Upper lobe of left lung (tissue), 4 donors: ENCODE measurements around the gene ACTBL2.

Experiments
- POLR2A ChIP-seq, 4 donors: fragments of 450-650 bp; IDR thresholded peaks; one replicate each; pipeline ENCODE4 v1.5.1; 2016 to 2017; ENCODE audit warnings: antibody characterized with exemption in 4 of 4, mild to moderate bottlenecking in 2 of 4
- POLR2AphosphoS5 ChIP-seq, 2 donors: sonication (generic); formaldehyde crosslinking; IDR thresholded peaks; one replicate each; pipeline ENCODE4 v1.5.1; 2017; ENCODE audit warnings: antibody characterized with exemption in 2 of 2

DNA sequence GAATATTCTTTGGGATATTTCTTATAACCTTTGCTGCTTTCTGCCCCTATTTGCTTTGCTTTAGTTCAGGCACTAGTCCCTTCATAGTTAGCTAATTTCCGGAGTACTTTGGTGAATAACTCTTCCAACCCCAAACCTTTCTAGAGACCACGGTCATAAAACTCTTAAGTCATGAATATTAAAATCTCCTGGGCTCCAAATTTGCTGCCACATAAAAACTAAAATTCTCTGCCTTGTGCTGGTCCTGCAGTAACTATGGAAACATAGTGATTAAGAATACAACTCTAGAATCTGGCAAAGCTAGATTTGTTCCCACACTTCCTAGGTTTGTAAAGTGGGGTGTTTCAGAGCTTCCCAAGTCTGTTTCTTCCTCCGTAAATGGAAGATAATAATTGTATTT, 10.0 kb upstream of the ACTBL2 start:
- TF ChIP-seq POLR2A (IDR thresholded peaks at IDR 0.05) (no peak), POLR2AphosphoS5 (IDR thresholded peaks at IDR 0.05) (no peak)
